ENCODE measurements around the gene ZNF286A.
"Not testable (repeated sequence)": the region's sequence is repeated elsewhere in the genome, so short reads cannot be mapped to it uniquely, and the experiment has no call there.

DNA sequence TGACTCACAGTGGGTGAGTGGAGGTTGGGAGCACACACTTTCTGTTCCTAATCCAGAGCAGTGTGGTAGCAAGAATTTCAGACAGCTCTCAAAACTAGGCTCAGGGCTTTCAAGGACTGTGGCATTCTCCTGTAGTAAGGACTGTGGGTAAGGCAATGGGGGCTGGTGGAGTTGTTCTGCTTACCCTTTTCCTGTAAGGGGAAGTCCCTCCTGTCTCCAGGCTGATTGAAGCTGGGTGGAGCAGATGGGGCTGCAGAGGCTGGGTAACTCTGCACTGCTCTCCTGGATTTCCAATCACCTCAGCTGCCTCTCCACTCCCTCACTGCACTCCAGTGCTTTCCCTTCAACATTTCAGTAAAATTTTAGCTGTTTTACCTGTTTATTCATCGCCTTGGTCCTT, 12.1 kb upstream of the ZNF286A start:
- not testable (repeated sequence) for TF ChIP-seq CTCF, POLR2A, EP300 (IDR thresholded peaks at IDR 0.05)

All from ovary (tissue), 3 donors.